Measurements from ENCODE around the gene SPATA13. TPM values are rescaled to one million over a fixed set of nuclear protein-coding genes. Genes with fewer than 3 reads are reported as not detected.

Gene SPATA13
- total RNA-seq, 1 experiment from 2014 or later = 7.7 TPM

- no peak for DNase-seq (ENCODE audit: low read depth)
Observed at GRCh38 chr13:24355103-24355502, 194.6 kb downstream of the SPATA13 start.

- DNase-seq (ENCODE audit: low read depth) = no peak
Observed at GRCh38 chr13:24356270-24356669, 195.8 kb downstream of the SPATA13 start.

Small RNA genes lying within 50 kb of the gene (small RNA-seq; reads per million reads assigned to genes)
- gene MIR2276 = not detected

Other genes starting within 250 kb of the SPATA13 start
- 0.51 and 0.57 TPM in 2 replicates for gene C1QTNF9, start 148.9 kb downstream of the SPATA13 start, total RNA-seq (2014; rRNA removed; shearing (Covaris generic))

Data from HT1080 (cell line).